HG03060 (cell line): ENCODE data around the gene CENPVL2.
"Not testable (repeated sequence)": the region's sequence is repeated elsewhere in the genome, so short reads cannot be mapped to it uniquely, and the experiment has no call there.

Source experiments
- ATAC-seq: cut with Tn5 transposase; IDR thresholded peaks from one replicate; pipeline ENCODE4 v1.9.1; 2021; ENCODE audit warnings: low read depth, moderate number of reproducible peaks; ENCODE audit not compliant: unreplicated experiment

The CENPVL2 gene

GRCh38 chrX:51682720-51683062 lies at the start of gene CENPVL2:
TSS of gene CENPVL2 (minus strand) at chrX:51682831. CDS start at chrX:51682831, 0 bp downstream.
- not testable (repeated sequence) for ATAC-seq

GRCh38 chrX:51728202-51728601 lies 45.6 kb upstream of the CENPVL2 start:
- no peak for ATAC-seq

- not testable (repeated sequence) for ATAC-seq
These were observed 30.5 kb upstream of the CENPVL2 start for GRCh38 chrX:51712943-51713647.

- ATAC-seq: not testable (repeated sequence)
These were observed 27.9 kb upstream of the CENPVL2 start, which contains the start of gene CENPVL1 for GRCh38 chrX:51710277-51711164. TSS of gene CENPVL1 (plus strand) at chrX:51710512. CDS start at chrX:51710512, 0 bp downstream.

- no peak for ATAC-seq
These were observed 14.8 kb upstream of the CENPVL2 start for GRCh38 chrX:51697397-51697796.

GRCh38 chrX:51694254-51694653 lies 11.6 kb upstream of the CENPVL2 start:
- no peak for ATAC-seq

- not testable (repeated sequence) for ATAC-seq
These were observed 567 bp downstream of the CENPVL2 start for GRCh38 chrX:51681808-51682719.

GRCh38 chrX:51679689-51680433 lies 2.8 kb downstream of the CENPVL2 start:
- not testable (repeated sequence) for ATAC-seq

- ATAC-seq: no peak
These were observed 16.6 kb downstream of the CENPVL2 start for GRCh38 chrX:51665981-51666380.

GRCh38 chrX:51643377-51643776 lies 39.3 kb downstream of the CENPVL2 start:
- ATAC-seq: no peak

GRCh38 chrX:51641421-51642021 lies 41.1 kb downstream of the CENPVL2 start:
- no peak for ATAC-seq

- ATAC-seq: not testable (repeated sequence)
These were observed 46.1 kb downstream of the CENPVL2 start for GRCh38 chrX:51636511-51636910.
